SK-N-SH (cell line): ENCODE results near the gene FSIP1.

Source experiments
- EZH2phosphoT487 ChIP-seq: fragments of 200-600 bp; sonication (generic); IDR thresholded peaks from 2 replicates; pipeline ENCODE4 v1.6.1; 2017; ENCODE audit warnings: low read depth, mixed run types, mild to moderate bottlenecking, antibody characterized with exemption, moderate library complexity, borderline replicate concordance
- JUND ChIP-seq: IDR thresholded peaks from 2 replicates; pipeline ENCODE4 v1.4.0; 2012
- RCOR1 ChIP-seq: fragments of 150-350 bp; IDR thresholded peaks from 2 replicates; pipeline ENCODE4 v1.6.1; 2017; ENCODE audit warnings: antibody characterized with exemption, low read length
- TEAD4 ChIP-seq: IDR thresholded peaks from 2 replicates; pipeline ENCODE4 v1.4.0; 2012; ENCODE audit warnings: mild to moderate bottlenecking, borderline replicate concordance; ENCODE audit not compliant: insufficient read depth
- TF ChIP-seq, protein P1 (sequence below): fragments of 200-600 bp; sonication (generic); IDR thresholded peaks from 2 replicates; pipeline ENCODE4 v1.6.1; 2017; ENCODE audit warnings: antibody characterized with exemption, mild to moderate bottlenecking, moderate library complexity

DNA sequence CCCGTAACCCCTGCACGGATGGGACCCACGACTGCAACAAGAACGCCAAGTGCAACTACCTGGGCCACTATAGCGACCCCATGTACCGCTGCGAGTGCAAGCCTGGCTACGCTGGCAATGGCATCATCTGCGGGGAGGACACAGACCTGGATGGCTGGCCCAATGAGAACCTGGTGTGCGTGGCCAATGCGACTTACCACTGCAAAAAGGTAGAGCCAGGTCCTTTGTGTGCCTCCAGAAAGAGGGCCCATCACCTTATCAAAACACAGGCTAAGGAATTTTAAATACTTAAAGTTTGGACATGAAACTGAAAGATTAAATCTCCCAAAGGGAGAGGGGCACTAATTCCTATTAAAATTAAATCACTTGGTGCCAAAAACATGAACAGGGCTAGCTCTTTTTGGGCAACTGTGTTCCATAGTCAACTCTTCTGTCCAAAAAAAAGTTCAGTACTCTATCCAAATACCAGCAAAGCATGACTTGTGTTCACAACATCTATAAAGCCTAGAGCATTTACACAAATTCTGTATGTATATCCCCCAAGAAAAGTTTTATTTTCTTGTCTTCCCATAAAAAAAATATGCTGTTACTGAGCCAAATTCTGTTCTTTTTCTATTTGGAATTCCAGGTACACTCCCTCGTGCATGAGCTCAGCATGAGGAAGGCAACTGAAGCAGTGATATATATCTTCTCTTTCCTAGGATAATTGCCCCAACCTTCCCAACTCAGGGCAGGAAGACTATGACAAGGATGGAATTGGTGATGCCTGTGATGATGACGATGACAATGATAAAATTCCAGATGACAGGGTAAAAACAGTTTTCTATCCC is 192.6 kb downstream of the FSIP1 start:
- TF ChIP-seq TEAD4 (no peak), JUND (no peak), EZH2phosphoT487 (no peak), RCOR1 (no peak)
- TF ChIP-seq, protein P1, sequence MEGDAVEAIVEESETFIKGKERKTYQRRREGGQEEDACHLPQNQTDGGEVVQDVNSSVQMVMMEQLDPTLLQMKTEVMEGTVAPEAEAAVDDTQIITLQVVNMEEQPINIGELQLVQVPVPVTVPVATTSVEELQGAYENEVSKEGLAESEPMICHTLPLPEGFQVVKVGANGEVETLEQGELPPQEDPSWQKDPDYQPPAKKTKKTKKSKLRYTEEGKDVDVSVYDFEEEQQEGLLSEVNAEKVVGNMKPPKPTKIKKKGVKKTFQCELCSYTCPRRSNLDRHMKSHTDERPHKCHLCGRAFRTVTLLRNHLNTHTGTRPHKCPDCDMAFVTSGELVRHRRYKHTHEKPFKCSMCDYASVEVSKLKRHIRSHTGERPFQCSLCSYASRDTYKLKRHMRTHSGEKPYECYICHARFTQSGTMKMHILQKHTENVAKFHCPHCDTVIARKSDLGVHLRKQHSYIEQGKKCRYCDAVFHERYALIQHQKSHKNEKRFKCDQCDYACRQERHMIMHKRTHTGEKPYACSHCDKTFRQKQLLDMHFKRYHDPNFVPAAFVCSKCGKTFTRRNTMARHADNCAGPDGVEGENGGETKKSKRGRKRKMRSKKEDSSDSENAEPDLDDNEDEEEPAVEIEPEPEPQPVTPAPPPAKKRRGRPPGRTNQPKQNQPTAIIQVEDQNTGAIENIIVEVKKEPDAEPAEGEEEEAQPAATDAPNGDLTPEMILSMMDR, result no peak
